SK-N-SH treated with all-trans-retinoic acid at 6 μM for 48 hours (cell line): ENCODE results near the gene XIRP2.

Experiments
- ATAC-seq: fragments of 200-7000 bp; cut with Tn5 transposase; 3 replicates; pipeline ENCODE4 v1.9.1; 2020; ENCODE audit warnings: mild to moderate bottlenecking, moderate library complexity
- ARNTL ChIP-seq: fragments of 450-650 bp; formaldehyde crosslinking; IDR thresholded peaks from 2 replicates; pipeline ENCODE4 v1.5.0; 2020; ENCODE audit warnings: low read depth, mild to moderate bottlenecking, moderate library complexity, borderline replicate concordance
- BACH2 ChIP-seq: fragments of 250-450 bp; sonication (Bioruptor Pico); IDR thresholded peaks from 2 replicates; pipeline ENCODE4 v1.9.0; 2021; ENCODE audit warnings: mild to moderate bottlenecking, borderline replicate concordance
- CREB5 ChIP-seq: fragments of 250-450 bp; sonication (Bioruptor Pico); IDR thresholded peaks from 2 replicates; pipeline ENCODE4 v1.5.1; 2020; ENCODE audit warnings: low read depth, mild to moderate bottlenecking, moderate library complexity
- CSRNP3 ChIP-seq: fragments of 250-450 bp; sonication (Bioruptor Pico); IDR thresholded peaks from 2 replicates; pipeline ENCODE4 v1.5.1; 2021; ENCODE audit warnings: mild to moderate bottlenecking, moderate library complexity
- ESRRG ChIP-seq: fragments of 250-450 bp; sonication (Bioruptor Pico); IDR thresholded peaks from 2 replicates; pipeline ENCODE4 v1.6.1; 2021; ENCODE audit warnings: mild to moderate bottlenecking
- GLIS3 ChIP-seq: fragments of 250-450 bp; sonication (Bioruptor Pico); IDR thresholded peaks from 2 replicates; pipeline ENCODE4 v1.5.0; 2020; ENCODE audit warnings: mild to moderate bottlenecking, moderate library complexity
- ISL1 ChIP-seq: fragments of 250-450 bp; sonication (Bioruptor Pico); IDR thresholded peaks from 2 replicates; pipeline ENCODE4 v2.1.2; 2022; ENCODE audit warnings: mild to moderate bottlenecking, moderate library complexity
- OSR1 ChIP-seq: fragments of 250-450 bp; sonication (Bioruptor Pico); IDR thresholded peaks from 2 replicates; pipeline ENCODE4 v1.8.0; 2022; ENCODE audit warnings: moderate library complexity, mild to moderate bottlenecking, inconsistent platforms
- PATZ1 ChIP-seq: fragments of 250-450 bp; sonication (Bioruptor Pico); IDR thresholded peaks from 2 replicates; pipeline ENCODE4 v1.8.0; 2020; ENCODE audit warnings: mild to moderate bottlenecking, moderate library complexity, borderline replicate concordance
- POU6F1 ChIP-seq: fragments of 250-450 bp; sonication (Bioruptor Pico); IDR thresholded peaks from 2 replicates; pipeline ENCODE4 v1.8.0; 2021; ENCODE audit warnings: low read depth, mild to moderate bottlenecking, moderate library complexity, borderline replicate concordance
- PPARA ChIP-seq: fragments of 250-450 bp; sonication (Bioruptor Pico); IDR thresholded peaks from 2 replicates; pipeline ENCODE4 v1.5.0; 2020; ENCODE audit warnings: mild to moderate bottlenecking, borderline replicate concordance
- RARB ChIP-seq: fragments of 250-450 bp; sonication (Bioruptor Pico); IDR thresholded peaks from 2 replicates; pipeline ENCODE4 v1.8.0; 2021; ENCODE audit warnings: mild to moderate bottlenecking, moderate library complexity
- SNAI2 ChIP-seq: fragments of 250-450 bp; sonication (Bioruptor Pico); IDR thresholded peaks from 2 replicates; pipeline ENCODE4 v1.5.0; 2020; ENCODE audit warnings: mild to moderate bottlenecking, moderate library complexity
- TCF4 ChIP-seq: fragments of 250-450 bp; sonication (Bioruptor Pico); IDR thresholded peaks from 2 replicates; pipeline ENCODE4 v1.8.0; 2021; ENCODE audit warnings: mild to moderate bottlenecking, moderate library complexity, borderline replicate concordance
- TOX ChIP-seq: fragments of 250-450 bp; sonication (Bioruptor Pico); IDR thresholded peaks from 2 replicates; pipeline ENCODE4 v1.8.0; 2021; ENCODE audit warnings: mild to moderate bottlenecking, moderate library complexity, borderline replicate concordance
- TSHZ2 ChIP-seq: fragments of 250-450 bp; sonication (Bioruptor Pico); IDR thresholded peaks from 2 replicates; pipeline ENCODE4 v1.5.0; 2020; ENCODE audit warnings: mild to moderate bottlenecking, moderate library complexity
- ZC3H10 ChIP-seq: fragments of 250-450 bp; sonication (Bioruptor Pico); IDR thresholded peaks from 2 replicates; pipeline ENCODE4 v1.5.1; 2021; ENCODE audit warnings: mild to moderate bottlenecking, moderate library complexity
- ZFP3 ChIP-seq: fragments of 250-450 bp; sonication (Bioruptor Pico); IDR thresholded peaks from 2 replicates; pipeline ENCODE4 v1.5.0; 2020; ENCODE audit warnings: mild to moderate bottlenecking, moderate library complexity
- ZFP30 ChIP-seq: fragments of 450-650 bp; formaldehyde crosslinking; IDR thresholded peaks from 2 replicates; pipeline ENCODE4 v1.5.0; 2022; ENCODE audit warnings: mild to moderate bottlenecking, moderate library complexity
- ZNF565 ChIP-seq: fragments of 450-650 bp; formaldehyde crosslinking; conservative IDR thresholded peaks from 2 replicates; pipeline ENCODE4 v1.5.0; 2020; ENCODE audit warnings: low read depth, mild to moderate bottlenecking, moderate library complexity
- ZNF8 ChIP-seq: fragments of 450-650 bp; formaldehyde crosslinking; IDR thresholded peaks from 2 replicates; pipeline ENCODE4 v1.5.0; 2020; ENCODE audit warnings: mild to moderate bottlenecking, moderate library complexity

Gene XIRP2

GRCh38 chr2:167126165-167126564, 237.9 kb downstream of the XIRP2 start:
- no peak for ATAC-seq
- no peak for TF ChIP-seq RARB (CRISPR knock-in tag)
- no peak for TF ChIP-seq CREB5
- no peak for TF ChIP-seq ISL1 (CRISPR knock-in tag)
- no peak for TF ChIP-seq ZNF8 (CRISPR knock-in tag)
- no peak for TF ChIP-seq PATZ1 (CRISPR knock-in tag)
- TF ChIP-seq TCF4 (CRISPR knock-in tag) = no peak
- TF ChIP-seq ESRRG (CRISPR knock-in tag) = no peak
- TF ChIP-seq PPARA (CRISPR knock-in tag) = no peak
- no peak for TF ChIP-seq TOX (CRISPR knock-in tag)
- no peak for TF ChIP-seq POU6F1 (CRISPR knock-in tag)
- no peak for TF ChIP-seq ARNTL (CRISPR knock-in tag)
- TF ChIP-seq OSR1 (CRISPR knock-in tag) = no peak
- no peak for TF ChIP-seq GLIS3 (CRISPR knock-in tag)
- TF ChIP-seq ZNF565 = no peak
- no peak for TF ChIP-seq CSRNP3 (CRISPR knock-in tag)
- no peak for TF ChIP-seq ZC3H10 (CRISPR knock-in tag)

- ATAC-seq = peak; percentile 70
- TF ChIP-seq TCF4 (CRISPR knock-in tag) (no peak), TSHZ2 (CRISPR knock-in tag) (no peak), ZC3H10 (CRISPR knock-in tag) (no peak), TOX (CRISPR knock-in tag) (no peak), PPARA (CRISPR knock-in tag) (no peak)
Measured at GRCh38 chr2:167127135-167127534, 238.9 kb downstream of the XIRP2 start.

GRCh38 chr2:167128130-167128529, 239.8 kb downstream of the XIRP2 start:
- no peak for ATAC-seq
- TF ChIP-seq PPARA (CRISPR knock-in tag) (no peak), ZNF8 (CRISPR knock-in tag) (no peak), PATZ1 (CRISPR knock-in tag) (no peak), ARNTL (CRISPR knock-in tag) (no peak), ZFP3 (no peak), OSR1 (CRISPR knock-in tag) (no peak), BACH2 (CRISPR knock-in tag) (no peak), TSHZ2 (CRISPR knock-in tag) (no peak), ZFP30 (CRISPR knock-in tag) (no peak), TOX (CRISPR knock-in tag) (no peak), POU6F1 (CRISPR knock-in tag) (no peak), ESRRG (CRISPR knock-in tag) (no peak), SNAI2 (CRISPR knock-in tag) (no peak)
